ENCODE measurements around the gene WEE2.

DNA sequence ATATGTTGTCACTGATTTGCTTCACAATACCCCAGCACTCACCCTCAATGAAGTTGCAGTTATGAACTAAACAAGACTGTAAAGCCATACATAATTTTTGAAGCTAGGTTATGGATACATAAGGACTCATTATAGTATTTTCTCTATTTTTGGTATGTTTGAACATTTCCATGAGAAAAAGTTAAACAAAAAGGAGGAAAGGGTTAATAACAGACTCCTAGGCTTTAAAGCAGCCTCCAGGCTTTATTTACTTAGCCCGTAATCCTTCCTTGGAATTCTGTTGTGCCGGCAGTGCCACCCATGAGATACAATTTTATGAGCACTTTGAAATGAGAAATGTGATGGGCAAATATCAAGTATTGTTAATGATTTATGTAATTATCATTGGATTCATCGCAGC lies 4.0 kb upstream of the WEE2 start:
- TF ChIP-seq, protein P1, sequence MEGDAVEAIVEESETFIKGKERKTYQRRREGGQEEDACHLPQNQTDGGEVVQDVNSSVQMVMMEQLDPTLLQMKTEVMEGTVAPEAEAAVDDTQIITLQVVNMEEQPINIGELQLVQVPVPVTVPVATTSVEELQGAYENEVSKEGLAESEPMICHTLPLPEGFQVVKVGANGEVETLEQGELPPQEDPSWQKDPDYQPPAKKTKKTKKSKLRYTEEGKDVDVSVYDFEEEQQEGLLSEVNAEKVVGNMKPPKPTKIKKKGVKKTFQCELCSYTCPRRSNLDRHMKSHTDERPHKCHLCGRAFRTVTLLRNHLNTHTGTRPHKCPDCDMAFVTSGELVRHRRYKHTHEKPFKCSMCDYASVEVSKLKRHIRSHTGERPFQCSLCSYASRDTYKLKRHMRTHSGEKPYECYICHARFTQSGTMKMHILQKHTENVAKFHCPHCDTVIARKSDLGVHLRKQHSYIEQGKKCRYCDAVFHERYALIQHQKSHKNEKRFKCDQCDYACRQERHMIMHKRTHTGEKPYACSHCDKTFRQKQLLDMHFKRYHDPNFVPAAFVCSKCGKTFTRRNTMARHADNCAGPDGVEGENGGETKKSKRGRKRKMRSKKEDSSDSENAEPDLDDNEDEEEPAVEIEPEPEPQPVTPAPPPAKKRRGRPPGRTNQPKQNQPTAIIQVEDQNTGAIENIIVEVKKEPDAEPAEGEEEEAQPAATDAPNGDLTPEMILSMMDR (IDR thresholded peaks at IDR 0.05; ENCODE audit: insufficient read depth, low read length, poor library complexity, severe bottlenecking) = no peak
- TF ChIP-seq EZH2phosphoT487 (conservative IDR thresholded peaks at IDR 0.05; ENCODE audit: low read length) = no peak
